Measurements from ENCODE around the gene SENP8.

Gene SENP8

GRCh38 chr15:72176159-72176558 is 58.0 kb downstream of the SENP8 start:
- DNase-seq: no peak

- DNase-seq: no peak
These were observed 58.5 kb downstream of the SENP8 start for GRCh38 chr15:72176743-72177142.

GRCh38 chr15:72178976-72179585 is 60.9 kb downstream of the SENP8 start:
- DNase-seq: no peak

GRCh38 chr15:72179950-72180581 is 61.9 kb downstream of the SENP8 start:
- DNase-seq: no peak

GRCh38 chr15:72180761-72181324 is 62.6 kb downstream of the SENP8 start:
- DNase-seq: no peak

GRCh38 chr15:72182244-72182643 is 64.0 kb downstream of the SENP8 start:
- no peak for DNase-seq

GRCh38 chr15:72182673-72183072 is 64.5 kb downstream of the SENP8 start:
- no peak for DNase-seq

GRCh38 chr15:72183781-72184164 is 65.6 kb downstream of the SENP8 start:
- no peak for DNase-seq

- no peak for DNase-seq
These were observed 66.1 kb downstream of the SENP8 start for GRCh38 chr15:72184165-72184811.

GRCh38 chr15:72189250-72189902 is 71.2 kb downstream of the SENP8 start:
- no peak for DNase-seq

- DNase-seq: no peak
These were observed 74.2 kb downstream of the SENP8 start for GRCh38 chr15:72192416-72192815.

Data from stimulated activated naive CD4-positive, alpha-beta T cell (primary cell).